NB4 (cell line): ENCODE measurements around the gene CBX4.
"Not testable (repeated sequence)": the region's sequence is repeated elsewhere in the genome, so short reads cannot be mapped to it uniquely, and the experiment has no call there.

Experiments used
- DNase-seq: peaks from one replicate; pipeline ENCODE4 v3.0.0; 2010; ENCODE audit warnings: low read depth
- H3K4me3 ChIP-seq: one replicate; pipeline ENCODE4 v1.5.1; 2011; ENCODE audit warnings: mild to moderate bottlenecking, low read depth, low read length, moderate library complexity
- CTCF ChIP-seq: IDR thresholded peaks from one replicate; pipeline ENCODE4 v1.5.1; 2012; ENCODE audit warnings: low read depth, low read length
- MAX ChIP-seq: IDR thresholded peaks from 2 replicates; pipeline ENCODE4 v1.6.1; 2011; ENCODE audit warnings: low read depth, low read length
- MYC ChIP-seq: IDR thresholded peaks from 2 replicates; pipeline ENCODE4 v1.6.1; 2011; ENCODE audit warnings: low read depth, low read length
- POLR2A ChIP-seq: IDR thresholded peaks from 2 replicates; pipeline ENCODE4 v1.6.1; 2011; ENCODE audit warnings: mild to moderate bottlenecking; ENCODE audit not compliant: insufficient read length; ENCODE audit errors: extremely low read depth

The CBX4 gene

GRCh38 chr17:79855331-79856124 lies 16.3 kb upstream of the CBX4 start:
- no peak for DNase-seq
- TF ChIP-seq CTCF: no peak
- no peak for TF ChIP-seq MYC
- TF ChIP-seq POLR2A: no peak
- TF ChIP-seq MAX: no peak
- no peak overlapping the region for H3K4me3 ChIP-seq

GRCh38 chr17:79854080-79855060 lies 15.1 kb upstream of the CBX4 start:
- DNase-seq: no peak
- H3K4me3 ChIP-seq: no peak overlapping the region
- no peak for TF ChIP-seq POLR2A
- no peak for TF ChIP-seq CTCF
- no peak for TF ChIP-seq MAX
- TF ChIP-seq MYC: no peak

GRCh38 chr17:79853168-79853567 lies 13.9 kb upstream of the CBX4 start:
- peak overlapping the region; percentile 44 for H3K4me3 ChIP-seq
- DNase-seq: not testable (repeated sequence)

- H3K4me3 ChIP-seq: peak overlapping the region; percentile 44
- TF ChIP-seq MYC: no peak
- TF ChIP-seq CTCF: no peak
- no peak for TF ChIP-seq MAX
- TF ChIP-seq POLR2A: no peak
- DNase-seq: peak; percentile 21
Observed at GRCh38 chr17:79852748-79853147, 13.5 kb upstream of the CBX4 start.

GRCh38 chr17:79851461-79851817 lies 12.2 kb upstream of the CBX4 start:
- DNase-seq: no peak
- no peak overlapping the region for H3K4me3 ChIP-seq
- TF ChIP-seq POLR2A: no peak
- TF ChIP-seq MAX: no peak
- TF ChIP-seq MYC: no peak
- TF ChIP-seq CTCF: no peak
